HG02938 (cell line): ENCODE measurements around the gene ADCY2.

Source experiments
- ATAC-seq: cut with Tn5 transposase; IDR thresholded peaks from one replicate; pipeline ENCODE4 v1.9.1; 2021; ENCODE audit warnings: mild to moderate bottlenecking, moderate library complexity; ENCODE audit not compliant: unreplicated experiment

ADCY2 gene

GRCh38 chr5:7495131-7495517 is 99.2 kb downstream of the ADCY2 start:
- no peak for ATAC-seq

GRCh38 chr5:7500256-7500655 is 104.3 kb downstream of the ADCY2 start:
- no peak for ATAC-seq

DNA sequence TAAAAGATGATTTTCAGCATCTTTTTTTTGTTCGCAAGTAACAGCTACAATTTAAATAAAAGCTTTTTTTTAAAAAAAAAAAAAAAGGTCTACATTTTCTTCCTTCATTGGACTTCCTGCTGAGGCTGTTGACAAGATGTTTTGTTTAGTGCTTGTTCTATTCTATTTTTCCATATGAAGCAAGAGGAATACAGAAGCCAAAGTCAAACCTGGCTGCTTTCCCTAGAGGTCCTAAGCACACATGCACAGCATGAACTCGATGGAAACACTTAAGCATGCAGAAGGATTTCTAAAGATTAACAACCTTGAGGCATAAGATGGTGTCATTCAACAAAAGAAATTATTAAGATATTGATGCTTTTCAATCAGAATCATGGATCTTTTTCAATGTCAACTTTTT is 105.1 kb downstream of the ADCY2 start:
- no peak for ATAC-seq

DNA sequence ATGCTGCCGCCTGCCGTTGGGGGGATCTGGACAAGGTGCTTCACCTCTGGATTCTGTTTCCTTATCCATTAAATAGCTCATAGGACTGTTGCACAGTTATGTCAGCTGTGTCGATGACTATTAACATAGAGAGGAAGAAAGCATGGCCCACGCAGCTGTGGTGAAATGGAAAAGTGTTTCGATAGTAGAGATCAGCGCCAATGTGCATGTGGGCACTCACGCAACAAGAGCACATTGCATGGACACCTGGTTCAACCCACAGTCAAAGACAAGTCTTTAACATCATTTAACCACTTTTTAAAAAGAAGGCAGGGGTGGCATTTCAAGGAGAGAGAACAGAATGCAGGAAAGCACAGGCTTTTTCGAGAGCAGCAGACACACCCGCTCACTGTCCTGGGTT is 107.6 kb downstream of the ADCY2 start:
- ATAC-seq, result no peak

- no peak for ATAC-seq
Observed at GRCh38 chr5:7515284-7515914, 119.5 kb downstream of the ADCY2 start.

- ATAC-seq, result no peak
Observed at GRCh38 chr5:7516253-7516652, 120.3 kb downstream of the ADCY2 start.

DNA sequence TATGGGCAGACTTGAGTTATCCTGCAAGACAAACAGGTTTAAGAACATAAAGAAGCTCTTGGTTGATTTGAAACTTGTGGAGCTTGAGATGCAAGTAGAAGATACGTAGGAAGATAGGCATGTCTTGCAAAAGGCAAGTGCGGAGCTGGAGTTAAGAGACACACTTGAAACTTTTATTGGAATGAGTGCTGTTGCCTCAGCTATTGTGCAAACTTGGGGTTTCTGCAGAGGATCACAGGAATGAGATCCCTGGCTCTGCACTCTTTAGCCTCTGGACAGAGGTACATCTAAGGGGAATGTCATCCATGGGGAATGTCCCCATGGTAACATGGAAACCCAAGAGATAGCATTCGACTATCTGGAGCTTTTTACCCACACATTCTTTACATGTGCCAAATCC is 121.1 kb downstream of the ADCY2 start:
- no peak for ATAC-seq

DNA sequence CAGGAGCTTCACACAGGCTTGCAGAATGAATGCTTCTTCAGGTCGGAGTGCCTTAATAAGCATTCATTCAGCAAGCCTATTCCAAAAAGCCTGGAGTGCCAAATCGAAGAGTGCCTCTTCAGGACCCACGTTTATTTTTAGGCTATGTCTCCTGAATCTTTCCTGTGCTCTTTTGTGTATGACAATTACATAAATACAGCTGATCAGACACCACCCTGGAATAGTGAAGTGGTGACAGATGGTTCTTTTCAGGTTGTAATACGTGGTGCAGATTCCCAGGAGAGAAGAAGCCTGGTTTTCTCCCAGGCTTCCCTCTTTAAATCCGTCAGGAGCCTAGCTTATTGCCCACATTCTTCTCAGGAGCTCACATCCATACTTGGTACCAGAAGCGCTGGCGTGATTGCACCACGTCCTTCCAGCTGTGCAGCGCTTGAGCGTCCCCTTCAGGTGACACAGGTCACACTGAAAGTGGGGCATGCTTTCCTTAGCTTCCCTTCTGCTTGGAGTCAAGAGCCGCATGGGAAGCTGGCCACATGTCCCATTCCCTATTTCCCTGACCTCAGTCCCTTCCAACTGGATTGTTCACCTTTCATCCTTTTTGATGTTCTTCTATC is 123.1 kb downstream of the ADCY2 start:
- ATAC-seq, result no peak

- ATAC-seq, result no peak
Observed at GRCh38 chr5:7519564-7519963, 123.6 kb downstream of the ADCY2 start.

DNA sequence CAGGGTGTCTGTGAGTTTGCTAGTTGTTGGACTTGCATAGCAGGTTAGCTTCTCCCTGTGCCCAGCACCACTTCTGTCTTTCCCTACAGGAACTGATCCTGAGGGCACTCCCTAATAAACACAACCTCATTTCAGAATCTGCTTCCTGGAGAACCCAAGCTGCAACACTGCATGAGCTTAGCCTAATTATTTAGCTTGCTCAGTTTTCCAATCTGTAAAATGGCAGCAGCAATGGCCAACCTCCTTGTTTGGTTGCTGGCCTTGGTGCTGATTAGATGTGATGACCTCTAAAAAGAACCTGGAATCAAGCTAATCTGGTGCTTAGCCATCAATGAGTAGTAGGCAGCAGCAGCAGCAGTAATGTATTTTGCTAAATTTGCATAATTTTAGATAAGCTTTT is 133.9 kb downstream of the ADCY2 start:
- ATAC-seq, result no peak

GRCh38 chr5:7533941-7534340 is 138.0 kb downstream of the ADCY2 start:
- ATAC-seq, result no peak

DNA sequence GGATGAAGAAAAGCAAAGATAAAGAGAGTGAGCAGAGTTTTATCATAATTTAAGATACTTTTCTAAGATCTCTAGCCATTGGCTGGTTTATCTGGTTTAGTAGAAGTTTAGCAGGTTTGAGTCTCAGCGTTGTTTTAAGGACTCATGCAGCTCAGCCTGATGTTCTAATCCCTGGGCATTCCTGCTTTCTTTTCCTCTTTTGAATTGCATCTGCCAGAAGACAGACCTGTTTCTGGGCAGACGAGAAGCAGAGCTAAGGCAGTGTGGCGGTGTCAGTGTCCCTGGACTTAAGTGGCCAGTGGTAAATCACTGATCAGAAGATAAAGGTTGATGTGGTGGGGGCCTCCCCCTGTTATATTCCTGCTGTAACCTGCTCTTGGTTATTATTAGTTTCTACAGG is 138.6 kb downstream of the ADCY2 start:
- ATAC-seq, result no peak

DNA sequence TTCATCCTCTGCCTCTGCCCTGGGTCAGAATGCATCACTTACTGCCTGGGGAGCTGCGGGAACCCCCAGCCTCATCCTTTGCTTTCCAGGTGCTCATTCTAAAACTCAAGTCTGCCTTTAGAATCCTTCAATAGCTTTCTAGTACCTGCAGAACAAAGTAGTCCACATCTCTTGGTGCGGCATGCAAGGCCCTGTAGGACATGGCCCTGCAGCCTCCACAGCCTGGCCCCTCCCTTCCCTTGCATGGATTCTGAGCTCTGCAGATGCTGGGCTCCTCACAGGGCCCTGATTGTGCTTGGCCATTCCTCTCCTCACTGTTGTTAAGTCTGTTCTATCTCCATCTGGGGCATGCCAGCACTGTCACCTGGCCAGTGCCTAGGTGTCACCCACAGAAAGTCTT is 141.6 kb downstream of the ADCY2 start:
- ATAC-seq, result no peak

DNA sequence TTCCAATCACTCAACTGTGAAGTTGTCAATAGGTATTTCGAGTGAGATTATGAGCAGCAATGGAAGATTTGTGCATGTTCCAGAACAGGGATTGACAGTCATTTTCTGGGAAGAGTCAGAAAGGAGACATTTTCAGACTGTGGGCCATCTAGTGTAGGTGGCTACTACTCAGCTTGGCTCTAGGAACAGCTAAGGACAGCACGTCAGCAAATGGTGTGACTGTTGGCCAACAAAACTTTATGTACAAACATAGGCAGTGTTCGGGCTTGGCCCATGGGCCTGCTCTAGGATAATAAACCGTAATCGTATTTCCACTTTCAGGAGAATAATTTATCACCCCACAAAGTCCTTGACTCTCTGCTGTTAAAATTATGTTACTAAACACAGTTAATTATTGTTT is 143.6 kb downstream of the ADCY2 start:
- ATAC-seq, result no peak

DNA sequence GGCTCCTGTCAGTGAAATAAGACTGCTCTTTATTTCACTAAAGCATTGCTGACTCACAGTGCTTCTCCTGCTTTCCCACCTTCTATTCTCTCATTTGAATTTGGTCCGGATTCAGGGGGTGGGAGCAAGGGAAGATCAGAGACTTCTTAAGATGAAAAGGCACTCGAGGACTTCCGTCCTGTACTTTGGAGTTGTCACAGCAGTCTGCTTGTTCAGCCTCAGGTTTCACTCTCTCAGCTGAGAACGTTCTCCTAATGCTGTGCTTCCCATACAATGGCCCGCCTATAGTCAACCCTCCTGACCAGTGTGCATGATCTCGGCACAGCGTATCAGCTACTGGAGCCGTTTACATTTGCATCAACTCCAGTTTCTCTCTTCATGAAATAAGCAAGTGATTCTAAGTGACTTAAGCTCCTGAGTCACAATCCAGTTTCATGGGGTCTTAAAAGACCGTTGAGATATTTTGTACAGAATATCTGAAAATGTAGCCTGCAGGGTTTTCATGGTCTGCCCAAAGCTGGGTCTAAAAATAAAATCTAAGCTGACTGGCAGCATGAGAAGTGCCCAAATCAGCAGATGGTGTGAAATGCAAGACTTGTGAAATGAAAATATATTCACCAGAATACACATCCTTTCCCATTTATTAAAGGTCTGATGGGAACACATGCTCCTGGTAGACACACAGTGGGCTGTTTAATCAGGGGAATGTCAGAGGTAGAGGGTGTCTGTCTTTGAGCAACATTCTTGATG is 145.0 kb downstream of the ADCY2 start:
- ATAC-seq, result no peak

- ATAC-seq, result no peak
Observed at GRCh38 chr5:7541898-7542297, 146.0 kb downstream of the ADCY2 start.

GRCh38 chr5:7546555-7546954 is 150.6 kb downstream of the ADCY2 start:
- ATAC-seq, result no peak

GRCh38 chr5:7548596-7548995 is 152.7 kb downstream of the ADCY2 start:
- ATAC-seq, result no peak

DNA sequence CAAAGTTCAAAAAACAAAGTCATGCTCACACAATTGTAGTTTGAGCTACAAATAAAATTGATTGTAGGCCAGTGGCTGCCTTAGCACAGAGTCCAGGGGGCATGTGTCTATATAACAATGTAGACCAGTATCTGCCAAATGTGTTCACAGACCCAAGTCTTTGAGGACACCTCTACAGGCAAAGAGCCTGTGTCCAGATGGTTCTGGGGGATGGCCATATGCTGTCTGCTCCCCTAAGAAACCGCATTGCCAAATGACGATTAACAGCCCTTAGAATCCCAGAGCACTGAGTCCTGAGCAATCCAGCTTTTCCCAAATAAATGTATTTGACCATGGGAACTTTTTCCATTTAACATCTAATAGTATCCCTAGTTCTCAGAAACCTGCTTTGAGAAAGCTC is 169.6 kb downstream of the ADCY2 start:
- ATAC-seq, result no peak

DNA sequence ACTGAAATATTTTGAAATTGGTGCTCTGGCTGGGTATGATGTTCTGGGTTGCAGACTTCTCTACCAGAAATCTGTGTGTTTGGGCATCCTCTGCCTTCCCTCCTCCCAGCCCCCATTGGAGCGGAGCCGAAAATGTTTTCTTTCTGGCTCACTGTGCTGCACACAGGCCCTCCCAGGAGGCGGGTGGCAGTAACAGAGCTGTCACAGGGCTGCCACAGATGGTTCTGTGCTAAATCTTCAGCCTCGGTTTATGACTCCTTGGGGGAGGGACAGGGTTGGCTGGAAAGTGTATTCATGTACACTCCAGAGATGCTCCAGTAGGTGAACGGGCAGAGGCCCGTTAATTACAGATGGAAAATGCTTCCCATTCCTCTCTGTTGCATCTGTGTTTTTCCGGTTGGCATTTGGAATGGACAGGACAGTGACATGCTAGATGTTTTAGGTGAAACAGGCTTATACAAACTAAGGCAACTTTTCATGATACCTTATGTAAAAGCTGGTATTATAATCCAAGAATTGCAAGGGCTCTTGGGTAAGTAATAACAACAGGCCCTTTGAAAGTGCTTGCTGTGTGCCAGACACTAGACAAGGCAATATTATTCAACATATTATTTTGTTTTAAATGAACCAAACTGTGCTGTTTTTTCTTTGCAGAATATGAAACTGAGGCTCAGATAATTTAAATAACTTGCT is 180.2 kb downstream of the ADCY2 start:
- no peak for ATAC-seq

- ATAC-seq, result no peak
Observed at GRCh38 chr5:7577381-7577780, 181.4 kb downstream of the ADCY2 start.

- no peak for ATAC-seq
Observed at GRCh38 chr5:7578071-7578470, 182.1 kb downstream of the ADCY2 start.
